HG02852 (cell line): ENCODE results near the gene ZCCHC13.
"Not testable (repeated sequence)": the region's sequence is repeated elsewhere in the genome, so short reads cannot be mapped to it uniquely, and the experiment has no call there.

Source experiments
- ATAC-seq: cut with Tn5 transposase; IDR thresholded peaks from one replicate; pipeline ENCODE4 v1.9.1; 2021; ENCODE audit warnings: mild to moderate bottlenecking, moderate library complexity; ENCODE audit not compliant: unreplicated experiment

ZCCHC13 gene

GRCh38 chrX:74304016-74304415, at the start of gene ZCCHC13:
ZCCHC13 (plus strand) TSS chrX:74304180; CDS start chrX:74304267, 87 bp downstream.
- ATAC-seq: no peak

- not testable (repeated sequence) for ATAC-seq
Observed at GRCh38 chrX:74258111-74258510, 45.9 kb upstream of the ZCCHC13 start.

GRCh38 chrX:74259885-74260491, 44.0 kb upstream of the ZCCHC13 start:
- no peak for ATAC-seq

- ATAC-seq: no peak
Observed at GRCh38 chrX:74262452-74263209, 41.3 kb upstream of the ZCCHC13 start.

GRCh38 chrX:74270393-74270792, 33.6 kb upstream of the ZCCHC13 start:
- ATAC-seq: no peak

- peak; percentile 74 for ATAC-seq
Observed at GRCh38 chrX:74272230-74272629, 31.8 kb upstream of the ZCCHC13 start.

GRCh38 chrX:74274516-74274915, 29.5 kb upstream of the ZCCHC13 start:
- ATAC-seq: no peak

GRCh38 chrX:74277320-74277719, 26.7 kb upstream of the ZCCHC13 start:
- ATAC-seq: no peak

GRCh38 chrX:74277846-74278245, 26.1 kb upstream of the ZCCHC13 start:
- no peak for ATAC-seq

GRCh38 chrX:74280759-74281158, 23.2 kb upstream of the ZCCHC13 start:
- ATAC-seq: peak; percentile 70

GRCh38 chrX:74284391-74284952, 19.5 kb upstream of the ZCCHC13 start:
- no peak for ATAC-seq

- ATAC-seq: no peak
Observed at GRCh38 chrX:74286950-74287740, 16.8 kb upstream of the ZCCHC13 start.

- no peak for ATAC-seq
Observed at GRCh38 chrX:74291577-74291963, 12.4 kb upstream of the ZCCHC13 start.

GRCh38 chrX:74291964-74292807, 11.8 kb upstream of the ZCCHC13 start:
- ATAC-seq: peak; percentile 90

- ATAC-seq: no peak
Observed at GRCh38 chrX:74292808-74293123, 11.2 kb upstream of the ZCCHC13 start.

GRCh38 chrX:74293343-74293946, 10.5 kb upstream of the ZCCHC13 start:
- peak; percentile 26 for ATAC-seq

- ATAC-seq: no peak
Observed at GRCh38 chrX:74295101-74295500, 8.9 kb upstream of the ZCCHC13 start.

GRCh38 chrX:74297766-74298165, 6.2 kb upstream of the ZCCHC13 start:
- no peak for ATAC-seq

GRCh38 chrX:74300869-74301268, 3.1 kb upstream of the ZCCHC13 start:
- no peak for ATAC-seq

GRCh38 chrX:74318672-74319071, 14.7 kb downstream of the ZCCHC13 start:
- ATAC-seq: no peak
